OCI-LY7 (cell line): Measurements from ENCODE around the gene INTS11. TPM values are rescaled to one million over a fixed set of nuclear protein-coding genes. Genes with fewer than 3 reads are reported as not detected.

Experiments used
- BruUV-seq: library from RNA; stranded (reverse); fragments of 400-500 nt; replicated peaks from 2 replicates; lab custom pipeline; 2021; lab: Mats Ljungman, UMichigan
- CTCF ChIA-PET: fragments of 300-600 bp; sonication (Branson Sonifier 250); formaldehyde crosslinking; loops from one replicate; lab custom pipeline; 2022; ENCODE audit warnings: antibody characterized with exemption; ENCODE audit not compliant: unreplicated experiment; lab: Charles Lee
- POLR2A ChIA-PET: fragments of 300-600 bp; sonication (Branson Sonifier 250); formaldehyde crosslinking; loops from one replicate; lab custom pipeline; 2022; ENCODE audit warnings: antibody characterized with exemption; lab: Charles Lee
- DNase-seq: peaks from one replicate; pipeline ENCODE4 v3.0.0-alpha.2; 2015; ENCODE audit warnings: low spot score
- H2AFZ ChIP-seq: fragments of 200-600 bp; sonication (generic), shearing (Covaris generic); 2 replicates; pipeline ENCODE4 v1.6.1; 2014; ENCODE audit warnings: mild to moderate bottlenecking, antibody characterized with exemption, low read length, moderate library complexity
- H3K27ac ChIP-seq: fragments of 200-600 bp; sonication (generic); 2 replicates; pipeline ENCODE4 v1.5.1; 2014; ENCODE audit warnings: mixed run types, low read depth, mild to moderate bottlenecking, moderate library complexity, low read length, inconsistent platforms; ENCODE audit not compliant: poor library complexity, severe bottlenecking
- H3K36me3 ChIP-seq: fragments of 200-600 bp; sonication (generic); 2 replicates; pipeline ENCODE4 v1.6.1; 2014; ENCODE audit warnings: mild to moderate bottlenecking, antibody characterized with exemption, low read length, moderate library complexity, mixed read lengths; ENCODE audit not compliant: insufficient read depth
- H3K4me1 ChIP-seq: fragments of 200-600 bp; sonication (generic); 2 replicates; pipeline ENCODE4 v1.5.1; 2014; ENCODE audit warnings: mild to moderate bottlenecking, low read length; ENCODE audit not compliant: insufficient read depth, poor library complexity, severe bottlenecking
- H3K4me2 ChIP-seq: fragments of 200-600 bp; sonication (generic); 2 replicates; pipeline ENCODE4 v1.6.1; 2014; ENCODE audit warnings: mild to moderate bottlenecking, low read length
- H3K4me3 ChIP-seq: fragments of 200-600 bp; sonication (generic); 2 replicates; pipeline ENCODE4 v1.5.1; 2014; ENCODE audit warnings: mild to moderate bottlenecking, low read depth, low read length; ENCODE audit not compliant: poor library complexity, severe bottlenecking
- H3K79me2 ChIP-seq: fragments of 200-600 bp; sonication (generic); 2 replicates; pipeline ENCODE4 v1.6.1; 2016; ENCODE audit warnings: low read depth, mild to moderate bottlenecking, low read length, moderate library complexity, mixed read lengths; ENCODE audit not compliant: insufficient read depth
- H3K9me2 ChIP-seq: fragments of 200-600 bp; sonication (generic); 2 replicates; pipeline ENCODE4 v1.6.1; 2016; ENCODE audit warnings: mild to moderate bottlenecking, low read length, mixed read lengths; ENCODE audit not compliant: insufficient read depth
- H3K9me3 ChIP-seq: fragments of 200-600 bp; sonication (generic); 2 replicates; pipeline ENCODE4 v1.6.1; 2014; ENCODE audit warnings: mild to moderate bottlenecking, mixed run types, low read length, mixed read lengths
- H4K20me1 ChIP-seq: fragments of 200-600 bp; sonication (generic); 2 replicates; pipeline ENCODE4 v1.6.1; 2014; ENCODE audit warnings: mild to moderate bottlenecking, antibody characterized with exemption, low read length, moderate library complexity, mixed read lengths; ENCODE audit not compliant: insufficient read depth
- EZH2phosphoT487 ChIP-seq: fragments of 200-600 bp; sonication (generic); IDR thresholded peaks from 2 replicates; pipeline ENCODE4 v1.6.1; 2018; ENCODE audit warnings: low read depth, borderline replicate concordance, mild to moderate bottlenecking, mixed run types, antibody characterized with exemption, low read length, moderate library complexity, mixed read lengths
- intact Hi-C: fragments of 100-400 bp; cut with micrococcal nuclease; formaldehyde crosslinking; loops from one replicate; pipeline ENCODE4 v1.10.0; 2022; ENCODE audit not compliant: unreplicated experiment
- total RNA-seq, 2 experiments: library from RNA; depleted of rRNA in 1 of 2; stranded (reverse); fragments of >200 nt in 1 of 2; shearing (Covaris generic) in 1 of 2; gene quantifications; 2 replicates each; pipeline ENCODE4 v1.2.3, GENCODE V29; 2014 to 2022
- TF ChIP-seq, protein P1 (sequence below): fragments of 200-600 bp; sonication (generic); conservative IDR thresholded peaks from 2 replicates; pipeline ENCODE4 v1.5.1; 2014; ENCODE audit warnings: mild to moderate bottlenecking, antibody characterized with exemption, low read length, moderate library complexity, mixed read lengths

INTS11 gene
- total RNA-seq, 2 experiments from 2014 or later: 142 to 146 TPM

DNA sequence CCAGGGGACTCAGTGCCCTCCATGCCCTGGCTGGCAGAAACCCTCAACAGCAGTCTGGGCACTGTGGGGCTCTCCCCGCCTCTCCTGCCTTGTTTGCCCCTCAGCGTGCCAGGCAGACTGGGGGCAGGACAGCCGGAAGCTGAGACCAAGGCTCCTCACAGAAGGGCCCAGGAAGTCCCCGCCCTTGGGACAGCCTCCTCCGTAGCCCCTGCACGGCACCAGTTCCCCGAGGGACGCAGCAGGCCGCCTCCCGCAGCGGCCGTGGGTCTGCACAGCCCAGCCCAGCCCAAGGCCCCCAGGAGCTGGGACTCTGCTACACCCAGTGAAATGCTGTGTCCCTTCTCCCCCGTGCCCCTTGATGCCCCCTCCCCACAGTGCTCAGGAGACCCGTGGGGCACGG, 3.8 kb upstream of the INTS11 start:
- H3K4me2 ChIP-seq: no peak overlapping the region
- H3K4me1 ChIP-seq: peaks cover 19% of the 10 kb centered on the region
- ChIA-PET CTCF (no interaction called here), POLR2A (no interaction called here)
- H3K4me3 ChIP-seq: no peak overlapping the region
- H3K9me2 ChIP-seq: no peaks in the 10 kb centered on the region
- H3K79me2 ChIP-seq: peaks cover 17% of the 10 kb centered on the region
- DNase-seq: no peak
- intact Hi-C loops: no loop called here
- no peak for TF ChIP-seq EZH2phosphoT487
- TF ChIP-seq, protein P1, sequence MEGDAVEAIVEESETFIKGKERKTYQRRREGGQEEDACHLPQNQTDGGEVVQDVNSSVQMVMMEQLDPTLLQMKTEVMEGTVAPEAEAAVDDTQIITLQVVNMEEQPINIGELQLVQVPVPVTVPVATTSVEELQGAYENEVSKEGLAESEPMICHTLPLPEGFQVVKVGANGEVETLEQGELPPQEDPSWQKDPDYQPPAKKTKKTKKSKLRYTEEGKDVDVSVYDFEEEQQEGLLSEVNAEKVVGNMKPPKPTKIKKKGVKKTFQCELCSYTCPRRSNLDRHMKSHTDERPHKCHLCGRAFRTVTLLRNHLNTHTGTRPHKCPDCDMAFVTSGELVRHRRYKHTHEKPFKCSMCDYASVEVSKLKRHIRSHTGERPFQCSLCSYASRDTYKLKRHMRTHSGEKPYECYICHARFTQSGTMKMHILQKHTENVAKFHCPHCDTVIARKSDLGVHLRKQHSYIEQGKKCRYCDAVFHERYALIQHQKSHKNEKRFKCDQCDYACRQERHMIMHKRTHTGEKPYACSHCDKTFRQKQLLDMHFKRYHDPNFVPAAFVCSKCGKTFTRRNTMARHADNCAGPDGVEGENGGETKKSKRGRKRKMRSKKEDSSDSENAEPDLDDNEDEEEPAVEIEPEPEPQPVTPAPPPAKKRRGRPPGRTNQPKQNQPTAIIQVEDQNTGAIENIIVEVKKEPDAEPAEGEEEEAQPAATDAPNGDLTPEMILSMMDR: no peak
- H2AFZ ChIP-seq: no peak overlapping the region
- no peak overlapping the region for H3K27ac ChIP-seq
- no peaks in the 10 kb centered on the region for H4K20me1 ChIP-seq
- no peaks in the 10 kb centered on the region for H3K9me3 ChIP-seq
- BruUV-seq: no TSS peak
- H3K36me3 ChIP-seq: peaks cover 25% of the 10 kb centered on the region; the same call in 1 of the 2 replicates

DNA sequence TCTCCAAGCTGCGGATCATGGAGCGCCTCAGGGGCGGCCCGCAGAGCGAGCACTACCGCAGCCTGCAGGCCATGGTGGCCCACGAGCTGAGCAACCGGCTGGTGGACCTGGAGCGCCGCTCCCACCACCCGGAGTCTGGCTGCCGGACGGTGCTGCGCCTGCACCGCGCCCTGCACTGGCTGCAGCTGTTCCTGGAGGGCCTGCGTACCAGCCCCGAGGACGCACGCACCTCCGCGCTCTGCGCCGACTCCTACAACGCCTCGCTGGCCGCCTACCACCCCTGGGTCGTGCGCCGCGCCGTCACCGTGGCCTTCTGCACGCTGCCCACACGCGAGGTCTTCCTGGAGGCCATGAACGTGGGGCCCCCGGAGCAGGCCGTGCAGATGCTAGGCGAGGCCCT, 2.8 kb upstream of the INTS11 start:
- no peak for TF ChIP-seq EZH2phosphoT487
- TF ChIP-seq, protein P1: no peak
- H3K4me1 ChIP-seq: peaks cover 25% of the 10 kb centered on the region
- CTCF ChIA-PET: no interaction called here
- H3K79me2 ChIP-seq: peaks cover 23% of the 10 kb centered on the region
- peaks cover 25% of the 10 kb centered on the region; the same call in 1 of the 2 replicates for H3K36me3 ChIP-seq
- intact Hi-C loops: no loop called here
- BruUV-seq: TSS peak; percentile 61
- H3K9me2 ChIP-seq: no peaks in the 10 kb centered on the region
- POLR2A ChIA-PET: no interaction called here
- no peak overlapping the region for H2AFZ ChIP-seq
- H3K9me3 ChIP-seq: no peaks in the 10 kb centered on the region
- no peak overlapping the region for H3K4me3 ChIP-seq
- peaks cover 3% of the 10 kb centered on the region; the same call in 1 of the 2 replicates for H4K20me1 ChIP-seq
- no peak for DNase-seq
- no peak overlapping the region for H3K4me2 ChIP-seq
- no peak overlapping the region for H3K27ac ChIP-seq

DNA sequence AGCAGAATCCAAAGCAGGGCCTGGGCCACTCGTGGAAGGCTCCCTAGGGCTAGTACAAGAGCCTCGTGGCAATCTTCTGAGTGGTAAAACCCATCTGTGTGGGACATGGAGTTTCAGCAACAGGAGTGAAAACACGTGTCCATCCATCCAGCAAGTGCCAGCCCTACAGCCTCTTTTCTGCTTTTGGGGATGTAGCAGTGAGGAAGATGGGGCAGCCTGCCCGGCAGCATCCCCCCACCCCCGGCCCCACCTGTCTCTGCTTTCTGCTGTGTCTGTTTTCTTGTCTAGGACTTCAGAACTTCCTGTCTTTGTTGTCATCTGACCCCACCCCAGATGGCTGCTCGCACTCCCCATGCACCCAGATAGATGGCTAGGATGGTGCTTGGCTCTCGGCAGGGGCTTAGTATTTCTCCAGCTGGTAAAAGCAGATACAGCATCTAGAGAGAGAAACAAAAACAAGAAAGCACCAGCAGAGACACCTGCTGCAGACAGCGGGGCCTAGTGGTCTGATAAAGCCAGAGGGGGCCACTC, 1.7 kb upstream of the INTS11 start:
- Histone ChIP-seq H3K4me3 (peak overlapping the region; percentile 84), H4K20me1 (peaks cover 3% of the 10 kb centered on the region; the same call in 1 of the 2 replicates), H3K4me1 (peaks cover 25% of the 10 kb centered on the region), H2AFZ (no peak overlapping the region), H3K4me2 (peak overlapping the region; percentile 95), H3K9me2 (no peaks in the 10 kb centered on the region), H3K36me3 (peaks cover 35% of the 10 kb centered on the region; the same call in 1 of the 2 replicates), H3K27ac (peak overlapping the region; percentile 36), H3K9me3 (no peaks in the 10 kb centered on the region), H3K79me2 (peaks cover 35% of the 10 kb centered on the region)
- intact Hi-C loops: no loop called here
- BruUV-seq: no TSS peak
- peak; percentile 40 for DNase-seq
- ChIA-PET CTCF (no interaction called here), POLR2A (no interaction called here)
- TF ChIP-seq EZH2phosphoT487: no peak
- TF ChIP-seq, protein P1: no peak
